Spleen (tissue), 7 donors: ENCODE measurements around the gene CNNM2.

ENCODE experiments used
- CTCF ChIP-seq, 11 experiments: fragments of 200-600 bp in 7 of 11; fragments of 450-650 bp in 4 of 11; sonication (generic) in 4 of 11; IDR thresholded peaks in 8 of 11; conservative IDR thresholded peaks in 3 of 11; 1 replicate in 7 of 11; 2 replicates in 4 of 11; pipeline versions ENCODE4 v1.4.0 to v1.8.0; 2016 to 2021; ENCODE audit warnings: antibody characterized with exemption in 11 of 11, inconsistent platforms in 4 of 11, mild to moderate bottlenecking in 1 of 11
- POLR2A ChIP-seq, 3 donors: fragments of 450-650 bp; IDR thresholded peaks; one replicate each; pipeline ENCODE4 v1.5.1; 2017; ENCODE audit warnings: antibody characterized with exemption in 3 of 3, mild to moderate bottlenecking in 1 of 3
- POLR2AphosphoS5 ChIP-seq, 3 donors: sonication (generic); formaldehyde crosslinking; IDR thresholded peaks; one replicate each; pipeline ENCODE4 v1.5.1; 2017; ENCODE audit warnings: antibody characterized with exemption in 3 of 3
- donor health status: DM: no; HTN: no; CAD: no; lungs with moderate emphysema.
- donor health status: DM: no; HTN: no; CAD: no.
- donor health status: DM: no; HTN: no; CAD: no.

DNA sequence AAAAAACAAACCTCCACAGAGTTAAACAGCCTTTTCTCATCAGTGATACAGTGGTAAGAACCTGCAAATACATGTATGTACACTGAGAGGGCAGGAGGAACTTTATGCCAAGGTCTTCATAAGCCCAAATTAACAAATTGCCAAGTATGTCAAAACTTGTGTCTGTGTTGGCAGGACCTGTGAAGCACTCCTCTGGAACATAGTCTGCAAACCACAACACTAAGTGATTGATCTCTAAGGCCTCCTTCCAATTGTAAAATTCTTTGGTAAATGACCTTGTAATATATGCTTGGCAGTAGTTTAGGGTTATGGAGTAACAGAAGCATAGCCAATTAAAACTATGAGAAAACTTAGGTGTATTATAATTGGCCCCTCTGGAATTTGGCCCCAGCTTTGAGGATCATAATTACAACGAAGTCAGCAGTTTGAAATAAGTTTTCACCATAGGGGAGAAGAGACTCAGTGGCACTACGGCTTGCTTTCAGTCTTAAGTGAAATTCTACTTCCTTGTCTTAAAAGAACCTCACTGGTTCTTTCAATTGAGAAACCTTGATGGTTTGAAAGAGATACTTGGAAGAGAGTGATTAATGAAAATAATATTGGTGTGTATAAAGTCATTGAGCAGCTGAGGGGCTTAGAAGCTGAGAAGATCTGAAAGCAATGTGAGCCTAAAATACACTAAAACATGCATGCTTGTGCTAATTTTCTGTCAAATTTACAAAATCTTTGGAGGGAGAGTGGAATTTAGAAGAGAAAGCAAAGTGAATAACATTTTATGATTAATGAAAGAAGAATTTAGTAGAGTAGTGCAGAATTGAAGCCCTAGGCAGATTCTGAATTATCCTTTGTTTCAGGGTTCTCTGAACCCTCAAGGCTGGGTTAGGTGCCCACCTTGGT lies 57.6 kb downstream of the CNNM2 start:
- TF ChIP-seq CTCF (IDR thresholded peaks at IDR 0.05 in 8 of 11, conservative IDR thresholded peaks at IDR 0.05 in 3 of 11) (no peak), POLR2AphosphoS5 (IDR thresholded peaks at IDR 0.05) (no peak), POLR2A (IDR thresholded peaks at IDR 0.05) (no peak)
